Neural crest cell (in vitro differentiated cells): ENCODE measurements around the gene LDHD. TPM values are rescaled to one million over a fixed set of nuclear protein-coding genes. Genes with fewer than 3 reads are reported as not detected.
A peak's percentile ranks its signal among the peaks of the same experiment; 100 is the strongest.

Experiments used
- DNase-seq: peaks from one replicate; pipeline ENCODE4 v3.0.0; 2021; ENCODE audit warnings: low read depth, mixed read lengths, low spot score
- H3K27ac Mint-ChIP-seq: one replicate; pipeline ENCODE4 v1.8.0; 2021; ENCODE audit warnings: mild to moderate bottlenecking, mixed read lengths; ENCODE audit not compliant: unreplicated experiment
- H3K27me3 Mint-ChIP-seq: 2 replicates; pipeline ENCODE4 v1.8.0; 2021; ENCODE audit warnings: low read depth, mild to moderate bottlenecking, mixed read lengths
- H3K36me3 Mint-ChIP-seq: 2 replicates; pipeline ENCODE4 v1.8.0; 2021; ENCODE audit warnings: low read depth, mild to moderate bottlenecking, mixed read lengths
- H3K4me1 Mint-ChIP-seq: 2 replicates; pipeline ENCODE4 v1.8.0; 2021; ENCODE audit warnings: mixed read lengths
- H3K4me3 Mint-ChIP-seq: one replicate; pipeline ENCODE4 v1.8.0; 2021; ENCODE audit warnings: mild to moderate bottlenecking, mixed read lengths
- H3K9me3 Mint-ChIP-seq: 2 replicates; pipeline ENCODE4 v1.8.0; 2021; ENCODE audit warnings: mixed read lengths
- CTCF ChIP-seq: fragments of 200-600 bp; sonication (generic); conservative IDR thresholded peaks from 2 replicates; pipeline ENCODE4 v1.5.0; 2021; ENCODE audit warnings: antibody characterized with exemption, mild to moderate bottlenecking
- total RNA-seq: library from RNA; stranded (reverse); gene quantifications from 2 replicates; pipeline ENCODE4 v1.2.1, GENCODE V29; 2021

The LDHD gene
- total RNA-seq, 1 donor from 2014 or later: 0.56 TPM

GRCh38 chr16:75120253-75120652, 3.7 kb upstream of the LDHD start:
- H3K4me3 Mint-ChIP-seq: no peak overlapping the region
- peaks cover 6% of the 10 kb centered on the region for H3K9me3 Mint-ChIP-seq
- H3K4me1 Mint-ChIP-seq: peaks cover 7% of the 10 kb centered on the region
- no peak for TF ChIP-seq CTCF
- no peaks in the 10 kb centered on the region for H3K27me3 Mint-ChIP-seq
- DNase-seq: no peak
- H3K36me3 Mint-ChIP-seq: no peaks in the 10 kb centered on the region
- no peak overlapping the region for H3K27ac Mint-ChIP-seq

GRCh38 chr16:75118943-75119539, 2.5 kb upstream of the LDHD start:
- H3K4me3 Mint-ChIP-seq: no peak overlapping the region
- no peaks in the 10 kb centered on the region for H3K36me3 Mint-ChIP-seq
- no peaks in the 10 kb centered on the region for H3K27me3 Mint-ChIP-seq
- peaks cover 6% of the 10 kb centered on the region for H3K9me3 Mint-ChIP-seq
- no peak for DNase-seq
- peaks cover 7% of the 10 kb centered on the region for H3K4me1 Mint-ChIP-seq
- no peak for TF ChIP-seq CTCF
- no peak overlapping the region for H3K27ac Mint-ChIP-seq

GRCh38 chr16:75116911-75117245, 298 bp upstream of the LDHD start:
- Mint-ChIP-seq H3K9me3 (peaks cover 3% of the 10 kb centered on the region), H3K27me3 (peaks cover 2% of the 10 kb centered on the region), H3K4me3 (peak overlapping the region; percentile 73), H3K36me3 (no peaks in the 10 kb centered on the region), H3K27ac (peak overlapping the region; percentile 71), H3K4me1 (peaks cover 7% of the 10 kb centered on the region)
- DNase-seq: no peak
- no peak for TF ChIP-seq CTCF

GRCh38 chr16:75114946-75115825, 1.4 kb downstream of the LDHD start:
- Mint-ChIP-seq H3K36me3 (no peaks in the 10 kb centered on the region), H3K4me3 (no peak overlapping the region), H3K27ac (no peak overlapping the region), H3K4me1 (peaks cover 24% of the 10 kb centered on the region), H3K27me3 (peaks cover 2% of the 10 kb centered on the region), H3K9me3 (peaks cover 3% of the 10 kb centered on the region)
- no peak for DNase-seq
- no peak for TF ChIP-seq CTCF

- no peak for DNase-seq
- H3K4me3 Mint-ChIP-seq: no peak overlapping the region
- no peak for TF ChIP-seq CTCF
- peaks cover 2% of the 10 kb centered on the region for H3K27me3 Mint-ChIP-seq
- peak overlapping the region; percentile 57 for H3K27ac Mint-ChIP-seq
- no peaks in the 10 kb centered on the region for H3K36me3 Mint-ChIP-seq
- H3K4me1 Mint-ChIP-seq: peaks cover 29% of the 10 kb centered on the region
- H3K9me3 Mint-ChIP-seq: peaks cover 3% of the 10 kb centered on the region
Measured at GRCh38 chr16:75114179-75114945, 2.2 kb downstream of the LDHD start.
